HUDEP-2 (cell line): ENCODE results near the gene APBB2.
"Not testable (repeated sequence)": the region's sequence is repeated elsewhere in the genome, so short reads cannot be mapped to it uniquely, and the experiment has no call there.

Experiments
- DNase-seq, 76 experiments: peaks; one replicate each; lab custom pipeline; 2025; ENCODE audit not compliant: unreplicated experiment in 76 of 76; lab: John Stamatoyannopoulos, UW

The APBB2 gene

DNA sequence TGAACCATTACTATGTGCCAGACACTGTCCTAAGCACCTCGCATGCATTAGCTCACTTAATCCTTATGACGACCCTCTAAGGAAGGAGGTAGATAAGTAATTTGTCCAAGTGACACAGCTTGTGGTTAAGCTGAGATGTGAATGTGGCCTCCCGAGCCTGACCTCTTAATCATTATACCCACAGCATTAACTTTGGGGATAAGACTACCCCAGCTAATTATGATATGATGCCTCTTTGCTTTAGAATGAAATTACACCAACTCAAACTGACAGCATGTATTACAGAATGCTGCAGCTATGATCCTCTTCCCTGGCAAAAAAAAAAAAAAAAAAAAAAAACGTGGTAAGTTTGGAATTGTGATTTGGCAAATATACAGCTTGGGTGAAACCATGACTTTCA lies 53.5 kb downstream of the APBB2 start:
- DNase-seq = no peak

DNA sequence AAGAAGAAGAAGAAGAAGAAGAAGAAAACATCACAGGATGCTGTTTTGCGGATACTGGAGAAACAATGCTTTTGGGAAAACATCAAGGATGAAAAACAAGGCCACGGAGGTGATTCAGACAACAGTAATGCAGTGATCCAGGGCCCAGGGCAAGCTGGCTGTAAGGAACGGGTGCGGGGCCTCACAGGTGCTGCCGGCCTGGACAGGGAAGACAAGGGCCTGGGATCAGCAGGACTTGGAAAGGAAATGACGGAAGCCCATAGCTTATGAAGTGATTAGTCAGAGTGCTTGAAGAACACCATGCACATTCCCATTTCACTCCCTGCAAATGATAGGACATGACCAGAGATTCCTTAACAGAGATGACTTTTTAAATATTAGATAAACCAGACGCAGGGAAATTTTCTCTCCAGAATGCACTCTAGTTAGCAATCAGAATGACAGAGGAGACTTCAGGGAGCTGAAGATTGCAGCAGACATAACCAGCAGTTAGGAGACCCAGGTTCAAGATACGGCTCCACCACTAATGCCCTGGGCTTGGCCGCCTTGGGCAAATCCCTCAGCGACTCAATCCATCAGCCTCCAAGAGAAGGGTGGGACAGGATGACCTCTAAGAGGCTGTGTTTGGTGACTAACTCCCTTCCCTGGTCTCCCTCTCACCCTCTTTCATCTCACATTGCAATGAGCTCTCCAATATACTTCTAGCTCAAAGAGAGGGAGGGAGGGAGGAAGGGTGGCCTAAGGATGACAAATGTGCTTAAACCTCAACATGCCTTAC lies 54.1 kb downstream of the APBB2 start:
- DNase-seq = no peak

DNA sequence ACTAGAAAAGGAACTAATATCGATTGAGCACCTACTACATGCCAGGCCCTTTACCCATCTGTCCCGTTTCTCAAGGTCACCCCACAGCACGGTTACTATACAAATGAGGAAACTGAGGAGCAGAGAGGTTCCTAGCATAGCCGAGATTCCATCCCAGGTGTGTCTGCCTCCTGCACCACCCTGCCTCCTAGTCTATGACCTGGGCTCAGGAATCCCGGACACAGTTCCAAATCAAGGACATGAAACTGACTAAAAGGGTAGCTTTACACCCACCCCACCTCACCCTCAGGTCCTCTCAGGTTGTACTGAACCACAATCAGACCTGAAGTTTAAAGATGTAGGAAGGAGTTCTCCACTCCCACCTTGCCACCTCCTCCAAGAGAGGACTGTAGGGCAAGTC lies 55.6 kb downstream of the APBB2 start:
- no peak for DNase-seq

DNA sequence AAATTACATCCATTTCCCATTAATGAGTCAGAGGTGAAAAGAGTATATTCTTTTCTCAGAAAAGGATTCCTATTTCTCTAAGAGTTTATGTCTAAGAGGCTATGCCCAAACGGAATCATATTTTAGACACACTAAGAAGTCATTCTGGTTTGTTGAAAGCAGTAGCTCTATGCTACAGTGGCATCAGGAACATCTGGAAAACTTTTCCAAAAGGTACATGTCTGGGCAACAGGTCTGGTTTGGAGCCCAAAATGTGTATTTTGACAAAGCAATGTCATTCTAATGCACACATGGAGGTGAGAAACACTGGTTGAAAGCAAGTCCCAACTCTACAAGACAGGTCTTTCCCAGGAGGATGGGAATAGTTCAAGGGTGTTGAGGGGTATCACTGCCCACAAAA lies 56.1 kb downstream of the APBB2 start:
- no peak for DNase-seq

DNA sequence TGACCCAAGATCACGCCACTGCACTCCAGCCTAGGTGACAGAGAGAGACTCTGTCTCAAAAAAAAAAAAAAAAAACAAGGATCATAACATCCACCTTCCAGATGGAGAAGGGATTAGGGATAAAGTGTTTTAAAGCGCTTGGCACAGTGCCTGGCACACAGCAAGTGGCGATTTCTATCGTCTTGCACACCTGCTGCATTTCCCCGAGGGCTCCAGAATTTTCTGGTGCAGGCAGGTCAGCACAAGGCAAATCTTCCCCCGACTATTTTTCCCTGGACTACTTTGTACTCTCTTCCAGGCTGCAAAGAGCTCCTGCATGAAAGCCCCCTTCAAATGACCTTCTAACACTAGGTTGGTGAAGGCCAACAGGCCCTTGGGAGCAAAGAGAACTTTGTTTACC lies 57.3 kb downstream of the APBB2 start:
- DNase-seq = no peak

DNA sequence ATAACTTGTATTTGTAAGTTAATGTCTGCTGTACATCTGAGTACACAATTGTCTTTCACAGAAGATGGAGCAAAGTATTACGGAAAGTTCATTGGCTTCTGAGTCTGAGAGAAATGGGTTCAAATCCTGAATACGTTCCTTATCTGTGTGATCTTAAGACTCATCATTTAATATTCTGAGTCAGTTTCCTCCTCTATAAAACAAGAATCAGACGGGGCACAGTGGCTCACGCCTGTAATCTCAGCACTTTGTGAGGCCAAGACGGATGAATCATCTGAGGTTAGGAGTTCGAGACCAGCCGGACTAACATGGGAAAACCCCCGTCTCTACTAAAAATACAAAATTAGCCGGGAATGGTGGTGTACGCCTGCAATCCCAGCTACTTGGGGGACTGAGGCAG lies 57.8 kb downstream of the APBB2 start:
- DNase-seq = no peak

GRCh38 chr4:41155194-41155830 lies 59.0 kb downstream of the APBB2 start:
- no peak for DNase-seq

GRCh38 chr4:41154814-41155177 lies 59.5 kb downstream of the APBB2 start:
- DNase-seq = no peak

- no peak for DNase-seq
Measured at GRCh38 chr4:41154010-41154813, 60.1 kb downstream of the APBB2 start.

GRCh38 chr4:41150401-41150800 lies 63.9 kb downstream of the APBB2 start:
- DNase-seq = no peak

- DNase-seq = not testable (repeated sequence)
Measured at GRCh38 chr4:41149568-41149967, 64.8 kb downstream of the APBB2 start.

DNA sequence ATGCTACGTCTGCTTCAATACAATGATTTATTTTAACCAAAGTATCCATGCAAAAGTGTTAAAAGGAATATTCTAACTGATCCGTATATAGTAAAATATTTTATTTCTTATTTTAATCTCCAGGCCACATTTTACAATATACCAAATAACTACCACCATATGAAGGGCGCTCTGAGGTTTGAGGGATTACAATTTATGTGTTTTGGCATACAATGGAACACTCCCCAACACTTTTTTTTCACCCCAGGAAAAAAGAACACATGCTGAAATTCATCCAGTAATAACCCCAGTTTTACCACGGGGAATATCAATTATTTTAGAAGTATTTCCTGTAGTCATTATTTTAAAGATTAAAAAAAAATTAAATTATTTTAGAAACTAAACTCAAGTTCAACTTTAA lies 65.4 kb downstream of the APBB2 start:
- DNase-seq = no peak

DNA sequence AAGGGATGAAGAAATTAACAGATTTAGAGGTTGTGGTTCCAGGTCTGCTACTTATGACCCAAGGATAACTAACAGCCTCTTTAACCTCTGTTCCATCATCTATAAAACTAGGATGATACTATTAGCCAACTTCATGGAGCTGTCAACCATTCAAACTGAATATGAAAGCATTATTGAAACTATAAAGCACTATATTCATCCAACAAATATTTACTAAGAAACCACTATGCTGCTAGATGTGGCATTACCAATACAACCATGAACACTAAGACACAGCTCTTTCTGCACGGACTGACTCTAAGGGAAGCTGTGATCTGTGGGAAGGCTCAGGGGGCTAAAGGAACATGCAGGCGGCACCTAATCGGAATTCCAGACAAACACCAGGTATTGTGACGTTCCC lies 66.0 kb downstream of the APBB2 start:
- no peak for DNase-seq

- DNase-seq = not testable (repeated sequence)
Measured at GRCh38 chr4:41147570-41147969, 66.8 kb downstream of the APBB2 start.

DNA sequence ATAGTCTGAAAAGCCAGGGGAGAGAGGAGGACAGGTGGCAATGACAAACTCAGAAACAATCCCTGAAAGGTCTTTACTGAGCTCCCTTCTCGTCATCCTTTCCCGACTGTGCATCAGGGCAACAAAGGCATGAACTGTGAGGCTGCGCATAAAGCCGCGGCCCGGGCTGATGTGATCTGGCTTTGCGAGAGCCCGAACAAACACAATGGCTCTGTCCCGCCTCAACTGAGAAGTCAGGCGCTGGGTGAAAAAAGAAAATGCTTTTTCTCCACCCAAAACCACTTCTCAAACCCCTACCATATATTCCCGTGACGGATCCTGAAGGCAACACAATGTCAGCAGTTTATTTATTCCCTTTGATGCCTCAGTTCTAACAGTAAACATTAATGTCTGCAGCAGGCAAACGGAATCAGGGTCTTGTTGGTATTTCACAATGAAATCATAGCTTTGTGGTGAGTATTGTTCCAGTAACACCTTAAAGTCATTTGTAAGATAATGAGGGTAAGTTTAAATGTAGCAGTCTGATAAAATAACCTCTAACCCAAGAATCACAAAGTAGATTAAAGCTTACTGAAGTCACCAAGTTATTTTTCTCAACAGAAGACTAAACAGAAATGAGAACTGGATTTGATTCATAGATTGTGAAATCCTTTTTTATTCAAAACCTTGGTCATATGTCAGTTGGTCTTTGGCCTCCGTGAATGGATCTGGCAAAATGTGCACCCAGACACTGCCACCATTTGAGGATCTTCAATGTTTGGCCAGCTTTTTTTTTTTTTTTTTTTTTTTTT lies 67.4 kb downstream of the APBB2 start:
- DNase-seq = no peak

GRCh38 chr4:41146196-41146595 lies 68.1 kb downstream of the APBB2 start:
- DNase-seq = no peak

GRCh38 chr4:41145571-41146078 lies 68.7 kb downstream of the APBB2 start:
- DNase-seq = no peak

DNA sequence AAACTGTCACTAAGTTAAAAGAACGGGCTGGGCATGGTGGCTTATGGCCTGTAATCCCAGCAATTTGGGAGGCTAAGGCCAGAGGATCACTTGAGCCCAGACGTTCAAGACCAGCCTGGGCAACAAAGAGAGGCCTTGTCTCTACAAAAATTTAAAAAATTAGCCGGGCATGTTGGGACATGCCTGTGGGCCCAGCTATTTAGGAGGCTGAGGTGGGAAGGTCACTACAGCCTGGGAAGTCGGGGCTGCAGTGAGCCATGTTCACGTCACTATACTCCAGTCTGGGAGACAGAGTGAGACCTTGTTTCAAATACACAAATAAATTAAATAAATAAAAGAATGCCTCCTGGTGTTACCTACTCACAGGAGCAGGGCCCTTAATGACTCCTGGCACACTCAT lies 69.5 kb downstream of the APBB2 start:
- DNase-seq = no peak

DNA sequence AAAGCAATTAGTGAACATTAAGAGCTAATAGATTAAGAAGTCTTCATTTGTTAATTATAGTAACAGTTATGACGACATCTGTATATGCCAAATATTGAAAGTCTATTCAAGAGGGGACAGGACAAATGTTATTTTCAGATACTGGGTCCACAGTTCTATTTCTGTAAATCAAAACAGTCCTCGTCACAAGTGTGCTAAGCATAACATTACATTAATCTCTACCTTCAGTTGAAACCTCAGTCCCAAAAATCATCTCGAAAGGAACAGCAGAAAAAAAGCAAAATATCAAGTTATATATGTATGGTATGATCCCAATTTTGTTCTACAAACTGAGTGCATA lies 70.3 kb downstream of the APBB2 start:
- DNase-seq = no peak

DNA sequence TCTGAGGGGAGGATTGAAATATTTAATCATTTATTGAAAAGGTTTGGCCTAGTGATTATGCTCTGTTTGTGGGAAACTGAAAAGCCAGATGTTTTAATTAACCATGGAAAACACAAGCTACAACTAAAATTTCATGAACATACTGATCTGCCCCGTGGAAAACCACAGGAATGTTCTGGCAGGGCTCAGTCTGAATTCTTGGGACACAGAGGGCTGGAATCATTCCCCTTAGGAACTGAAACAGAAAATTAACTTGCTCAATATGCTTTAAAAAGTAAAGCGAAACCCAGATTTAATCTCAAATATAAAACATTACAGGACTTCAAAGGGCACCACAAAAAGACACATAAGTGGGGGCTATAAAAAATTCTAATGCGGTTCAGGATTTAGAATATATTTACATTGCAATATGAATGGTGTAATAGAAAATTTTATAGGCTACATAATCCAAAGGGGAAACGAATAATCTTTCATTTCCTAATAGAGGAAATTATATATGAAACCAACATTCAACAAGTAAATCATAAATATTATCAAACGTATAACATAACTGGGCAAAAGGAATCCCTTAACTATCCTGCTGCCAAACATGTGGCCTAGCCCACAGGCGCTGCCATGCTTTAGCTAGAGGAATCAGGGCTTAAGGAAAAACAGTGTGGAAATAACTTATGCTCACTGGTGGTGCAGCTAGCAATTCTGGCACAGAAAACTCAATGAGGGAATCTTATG lies 70.9 kb downstream of the APBB2 start:
- DNase-seq = no peak
